G401 (cell line): ENCODE measurements around the gene LGALS7B. TPM values are rescaled to one million over a fixed set of nuclear protein-coding genes. Genes with fewer than 3 reads are reported as not detected.
"Not testable (repeated sequence)": the region's sequence is repeated elsewhere in the genome, so short reads cannot be mapped to it uniquely, and the experiment has no call there.

Source experiments
- DNase-seq: peaks from one replicate; pipeline ENCODE4 v3.0.0-alpha.2; 2015; ENCODE audit warnings: low spot score
- in situ Hi-C: cut with HindIII; loops from 2 replicates; pipeline ENCODE4 v1.10.0; 2016; ENCODE audit warnings: low sequenced_read_pairs, mixed read lengths
- total RNA-seq: library from RNA; depleted of rRNA; stranded (reverse); fragments of >200 nt; shearing (Covaris generic); gene quantifications from 2 replicates; pipeline ENCODE4 v1.2.3, GENCODE V29; 2014

Gene LGALS7B
- total RNA-seq, 1 experiment from 2014 or later = not detected

DNA sequence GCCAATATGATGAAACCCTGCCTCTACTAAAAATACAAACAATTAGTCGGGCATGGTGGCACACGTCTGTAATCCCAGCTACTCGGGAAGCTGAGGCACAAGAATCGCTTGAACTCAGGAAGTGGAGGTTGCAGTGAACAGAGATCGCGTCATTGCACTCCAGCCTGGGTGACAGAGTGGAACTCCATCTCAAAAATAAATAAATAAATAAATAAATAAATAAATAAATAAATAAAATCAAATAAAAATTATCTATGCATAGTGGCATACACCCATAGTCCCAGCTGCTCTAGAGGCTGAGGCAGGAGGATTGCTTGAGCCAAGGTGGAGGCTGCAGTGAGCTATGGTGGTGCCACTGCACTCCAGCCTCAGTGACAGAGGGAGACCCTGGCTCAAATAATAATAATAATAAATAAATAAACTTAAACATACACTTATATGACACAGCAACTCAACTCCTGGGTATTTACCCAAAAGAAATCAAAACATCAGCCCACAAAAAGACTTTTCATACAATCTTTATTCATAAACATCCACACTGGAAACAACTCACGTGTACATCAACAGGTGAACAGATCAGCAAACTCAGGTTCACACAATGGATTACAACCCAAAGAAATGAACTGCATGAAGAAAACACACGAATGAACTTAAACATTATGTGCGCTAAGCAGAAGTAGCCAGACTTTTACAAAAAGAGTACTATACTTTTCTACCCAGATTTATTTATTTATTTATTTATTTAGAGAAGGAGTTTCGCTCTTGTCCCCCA is 22.5 kb upstream of the LGALS7B start:
- DNase-seq = no peak
- in situ Hi-C loops = no loop called here

DNA sequence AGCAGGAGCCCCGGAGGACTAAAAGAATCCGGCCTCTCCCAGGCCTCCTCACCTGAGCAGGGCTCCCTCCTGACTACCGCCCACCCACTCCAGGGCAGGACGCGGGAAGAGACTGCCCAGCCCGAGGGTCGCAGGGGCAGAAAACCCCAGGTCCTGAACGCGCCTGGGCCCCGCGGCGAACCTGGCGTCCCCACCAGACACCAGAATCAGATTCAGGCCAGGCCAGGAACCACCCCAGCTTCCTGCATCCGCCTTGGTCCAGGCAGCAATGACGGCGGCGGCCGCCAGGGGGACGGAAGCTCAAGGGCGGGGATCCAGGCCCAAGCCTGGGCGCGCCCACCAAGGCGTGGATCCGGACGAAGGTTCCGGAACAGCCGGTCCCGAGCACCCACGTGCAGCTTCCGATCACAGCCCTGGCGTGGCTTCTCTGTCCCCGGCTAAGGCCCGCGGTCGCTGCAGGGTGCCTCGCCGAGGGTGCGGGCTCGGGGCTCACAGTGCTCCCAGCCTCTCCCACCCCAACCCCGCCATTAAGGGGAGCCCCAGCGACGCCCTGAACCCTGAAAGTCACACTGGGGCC is 19.3 kb upstream of the LGALS7B start:
- DNase-seq = no peak
- in situ Hi-C loops = no loop called here

DNA sequence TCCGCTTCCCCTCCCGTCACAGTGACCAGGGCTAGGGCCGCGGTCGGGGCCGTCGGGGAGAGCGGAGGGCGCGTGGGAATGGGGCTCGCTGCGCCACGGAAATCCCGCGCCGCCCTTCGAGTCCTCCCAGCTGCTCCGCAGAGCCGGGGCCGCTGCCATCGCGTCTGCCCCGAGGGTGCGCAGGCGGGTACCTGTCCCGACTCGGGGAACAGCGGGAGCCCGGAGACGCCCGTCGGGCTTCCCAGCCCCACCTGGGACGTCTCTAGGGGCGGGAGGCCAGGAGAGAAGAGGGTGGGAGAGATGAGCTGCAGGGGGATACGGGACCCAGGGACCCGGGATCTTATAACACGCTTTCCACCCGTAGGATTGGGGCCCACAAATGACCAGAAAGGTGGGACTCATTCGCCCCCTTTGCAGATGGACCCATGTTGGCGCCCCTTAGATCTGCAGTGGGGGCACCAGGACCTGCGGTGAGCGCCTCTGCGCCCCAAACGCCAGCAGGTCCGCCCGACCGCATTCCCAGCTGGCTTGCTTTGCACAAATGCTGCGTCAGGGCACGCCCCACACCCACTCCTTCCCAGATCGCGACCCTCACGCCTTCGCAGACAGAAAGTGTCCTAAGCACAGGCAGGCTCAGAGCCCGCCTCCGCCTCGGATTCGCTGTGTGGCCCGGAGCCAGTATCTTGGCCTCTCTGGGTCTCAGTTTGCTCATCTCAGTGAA is 18.6 kb upstream of the LGALS7B start:
- in situ Hi-C loops, DNase-seq: not testable (repeated sequence)

DNA sequence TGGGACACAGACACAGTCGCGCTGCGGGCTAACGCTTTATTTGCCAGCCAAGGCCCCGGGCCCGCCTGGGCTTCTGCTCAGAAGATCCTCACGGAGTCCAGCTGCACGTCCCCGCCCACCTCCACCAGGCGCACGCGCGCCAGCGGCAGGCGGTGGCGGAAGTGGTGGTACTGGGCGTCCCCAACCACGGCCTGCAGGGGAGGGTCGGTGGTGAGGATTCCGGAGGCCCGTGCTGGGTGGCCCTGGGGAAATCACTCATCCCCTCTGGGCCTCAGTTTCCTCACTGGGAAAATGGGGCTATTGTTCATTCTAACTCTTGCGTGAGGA is 18.1 kb upstream of the LGALS7B start:
- DNase-seq, in situ Hi-C loops: not testable (repeated sequence)

GRCh38 chr19:38771569-38771968 is 17.4 kb upstream of the LGALS7B start:
- DNase-seq, in situ Hi-C loops: not testable (repeated sequence)

GRCh38 chr19:38773469-38774177 is 15.4 kb upstream of the LGALS7B start, which contains the start of gene LGALS7:
Gene LGALS7 (minus strand): TSS chr19:38773517. CDS start chr19:38773492, 25 bp downstream.
- DNase-seq = no peak
- in situ Hi-C loops = no loop called here

DNA sequence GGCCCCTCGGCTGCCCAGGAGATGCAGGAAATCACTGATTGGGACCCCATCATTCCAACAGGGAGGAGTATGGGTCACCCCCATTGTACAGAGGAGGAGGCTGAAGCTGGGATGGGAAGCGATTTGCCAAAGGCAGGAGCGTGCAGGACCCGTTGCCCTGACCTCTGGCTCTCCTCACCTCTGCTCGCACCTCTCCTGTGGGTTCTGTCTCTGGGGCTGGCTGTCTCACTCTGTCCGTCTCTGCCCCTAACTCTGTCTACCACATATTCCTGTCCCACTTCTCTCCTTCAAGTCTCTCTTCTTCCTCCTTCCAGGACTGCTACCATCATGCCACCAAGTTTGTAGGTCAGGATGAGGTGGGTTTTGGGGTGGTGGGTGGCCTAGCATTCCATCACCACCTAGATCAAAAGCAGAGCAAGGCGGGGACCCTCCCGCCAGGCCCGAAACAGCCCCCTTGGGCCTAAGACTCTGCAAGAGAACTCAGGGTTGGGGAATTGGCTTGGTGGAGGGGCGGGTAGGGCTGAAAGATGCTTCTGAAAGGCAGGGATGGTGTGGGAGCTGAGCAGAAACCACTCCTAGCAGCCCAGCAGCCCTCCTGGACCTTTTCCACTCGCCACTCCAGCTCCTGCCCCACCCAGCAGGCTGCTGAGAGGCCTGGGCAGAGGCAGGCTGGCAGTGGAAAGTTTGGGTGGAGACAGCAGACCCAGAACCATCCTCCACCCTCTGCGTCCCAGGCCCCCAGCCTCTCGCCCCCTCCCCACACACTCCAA is 14.6 kb upstream of the LGALS7B start:
- DNase-seq = no peak
- in situ Hi-C loops = no loop called here

DNA sequence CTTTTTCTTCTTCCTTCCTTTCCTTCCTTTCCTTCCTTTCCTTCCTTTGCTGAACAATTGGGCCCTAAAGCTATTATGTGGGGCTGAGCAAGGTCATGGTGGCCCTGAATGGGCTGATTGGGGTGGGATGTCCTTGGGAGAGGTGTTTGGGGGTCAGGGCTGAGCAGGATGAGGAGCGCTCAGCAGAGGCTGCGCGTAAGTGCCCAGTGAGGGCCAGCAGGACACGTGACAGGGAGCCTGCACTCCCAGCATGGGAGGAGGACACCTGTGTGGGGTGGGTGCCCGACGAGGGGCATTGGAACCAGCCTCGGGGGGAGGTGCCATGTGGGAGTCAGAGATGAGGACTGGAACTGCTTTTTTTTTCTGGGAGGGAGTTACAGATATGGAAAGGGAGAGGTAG is 10.3 kb upstream of the LGALS7B start:
- no peak for DNase-seq
- in situ Hi-C loops = no loop called here

GRCh38 chr19:38780443-38780842 is 8.6 kb upstream of the LGALS7B start:
- in situ Hi-C loops = no loop called here
- no peak for DNase-seq

- in situ Hi-C loops = no loop called here
Measured at GRCh38 chr19:38781058-38781457, 7.9 kb upstream of the LGALS7B start.

DNA sequence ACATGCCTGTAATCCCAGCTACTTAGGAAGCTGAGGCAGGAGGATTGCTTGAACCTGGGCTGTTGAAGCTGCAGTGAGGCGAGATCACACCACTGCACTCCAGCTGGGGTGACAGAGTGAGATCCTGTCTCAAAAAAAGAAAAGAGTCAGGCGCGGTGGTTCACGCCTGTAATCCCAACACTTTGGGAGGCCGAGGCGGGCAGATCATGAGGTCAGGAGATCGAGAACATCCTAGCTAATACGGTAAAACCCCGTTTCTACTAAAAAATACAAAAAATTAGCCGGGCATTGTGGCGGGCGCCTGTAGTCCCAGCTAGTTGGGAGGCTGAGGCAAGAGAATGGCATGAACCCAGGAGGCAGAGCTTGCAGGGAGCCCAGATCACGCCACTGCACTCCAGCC is 6.8 kb upstream of the LGALS7B start:
- in situ Hi-C loops, DNase-seq: not testable (repeated sequence)

More at GRCh38 chr19:38781058-38781457, 7.9 kb upstream of the LGALS7B start:
- DNase-seq = no peak

DNA sequence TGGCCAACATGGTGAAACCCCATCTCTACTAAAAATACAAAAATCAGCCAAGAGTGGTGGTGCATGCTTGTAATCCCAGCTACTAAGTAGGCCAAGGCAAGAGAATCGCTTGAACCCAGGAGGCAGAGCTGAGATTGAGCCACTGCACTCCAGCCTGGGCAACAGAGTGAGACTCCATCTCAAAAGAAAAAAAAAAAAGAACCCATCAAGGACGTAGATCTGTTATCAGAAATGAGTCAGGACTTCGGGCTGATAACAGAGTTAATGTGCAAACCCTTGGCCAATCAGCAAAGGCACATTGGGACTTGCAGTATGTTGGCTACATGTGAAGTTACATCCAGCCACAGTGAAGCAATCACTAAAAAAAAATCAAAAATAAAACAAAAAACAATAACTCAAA is 4.8 kb upstream of the LGALS7B start:
- no peak for DNase-seq
- in situ Hi-C loops = no loop called here

- in situ Hi-C loops = no loop called here
Measured at GRCh38 chr19:38785187-38785699, 3.8 kb upstream of the LGALS7B start.

DNA sequence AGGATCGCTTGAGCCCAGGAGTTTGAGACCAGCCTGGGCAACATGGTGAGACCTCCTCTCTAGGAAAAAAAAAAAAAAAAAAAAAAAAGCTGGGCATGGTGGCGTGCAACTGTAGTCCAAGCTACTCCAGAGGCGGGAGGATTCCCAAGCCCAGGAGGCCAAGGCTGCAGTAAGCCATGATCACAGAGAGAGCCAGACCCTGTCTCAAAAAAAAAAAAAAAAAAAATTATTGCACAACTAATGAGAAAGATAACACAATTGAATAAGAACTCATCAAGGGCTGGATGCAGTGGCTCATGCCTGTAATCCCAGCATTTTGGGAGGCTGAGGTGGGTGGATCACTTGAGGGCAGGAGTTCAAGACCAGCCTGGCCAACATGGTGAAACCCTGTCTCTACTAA is 2.9 kb upstream of the LGALS7B start:
- DNase-seq, in situ Hi-C loops: not testable (repeated sequence)

More at GRCh38 chr19:38785187-38785699, 3.8 kb upstream of the LGALS7B start:
- no peak for DNase-seq

GRCh38 chr19:38786572-38787265 is 2.3 kb upstream of the LGALS7B start:
- in situ Hi-C loops = no loop called here

GRCh38 chr19:38790507-38791403 is 1.8 kb downstream of the LGALS7B start:
- in situ Hi-C loops, DNase-seq: not testable (repeated sequence)

More at GRCh38 chr19:38786572-38787265, 2.3 kb upstream of the LGALS7B start:
- DNase-seq = no peak

GRCh38 chr19:38791451-38792064 is 2.6 kb downstream of the LGALS7B start:
- in situ Hi-C loops, DNase-seq: not testable (repeated sequence)
